Neutrophil (primary cell): ENCODE data around the gene TYMP.

Experiments
- H3K27ac ChIP-seq: fragments of 200-600 bp; sonication (generic); 2 replicates; pipeline ENCODE4 v1.5.1; 2016; ENCODE audit warnings: mild to moderate bottlenecking, moderate library complexity
- H3K27me3 ChIP-seq: fragments of 200-600 bp; sonication (generic); 2 replicates; pipeline ENCODE4 v1.6.0; 2016; ENCODE audit warnings: mild to moderate bottlenecking
- H3K36me3 ChIP-seq: fragments of 200-600 bp; sonication (generic); 2 replicates; pipeline ENCODE4 v1.5.1; 2017
- H3K4me1 ChIP-seq, 2 experiments: fragments of 200-600 bp in 1 of 2; sonication (generic) in 1 of 2; 1 replicate in 1 of 2; 2 replicates in 1 of 2; pipeline versions ENCODE4 v1.5.1 to v1.6.1; 2013 to 2016; ENCODE audit warnings: low read depth in 1 of 2, low read length in 1 of 2, mild to moderate bottlenecking in 1 of 2, moderate library complexity in 1 of 2; ENCODE audit not compliant: control insufficient read depth in 1 of 2, insufficient read depth in 1 of 2
- H3K4me3 ChIP-seq, 2 experiments: fragments of 200-600 bp in 1 of 2; sonication (generic) in 1 of 2; 1 replicate in 1 of 2; 2 replicates in 1 of 2; pipeline ENCODE4 v1.5.1; 2013 to 2016; ENCODE audit warnings: low read depth in 1 of 2, low read length in 1 of 2, mild to moderate bottlenecking in 1 of 2, moderate library complexity in 1 of 2
- H3K9me3 ChIP-seq: fragments of 200-600 bp; sonication (generic); 2 replicates; pipeline ENCODE4 v1.5.1; 2016
- CTCF ChIP-seq: fragments of 200-600 bp; sonication (generic); IDR thresholded peaks from 2 replicates; pipeline ENCODE4 v1.5.1; 2016; ENCODE audit warnings: antibody characterized with exemption

Gene TYMP

GRCh38 chr22:50519151-50519550, 10.7 kb downstream of the TYMP start:
- no peaks in the 10 kb centered on the region for H3K27me3 ChIP-seq
- H3K4me3 ChIP-seq, result no peak overlapping the region
- H3K27ac ChIP-seq, result no peak overlapping the region
- H3K4me1 ChIP-seq, result peaks cover 2 to 3% of the 10 kb centered on the region in 2 experiments
- H3K36me3 ChIP-seq, result peaks cover 69% of the 10 kb centered on the region
- no peaks in the 10 kb centered on the region for H3K9me3 ChIP-seq
- no peak for TF ChIP-seq CTCF

DNA sequence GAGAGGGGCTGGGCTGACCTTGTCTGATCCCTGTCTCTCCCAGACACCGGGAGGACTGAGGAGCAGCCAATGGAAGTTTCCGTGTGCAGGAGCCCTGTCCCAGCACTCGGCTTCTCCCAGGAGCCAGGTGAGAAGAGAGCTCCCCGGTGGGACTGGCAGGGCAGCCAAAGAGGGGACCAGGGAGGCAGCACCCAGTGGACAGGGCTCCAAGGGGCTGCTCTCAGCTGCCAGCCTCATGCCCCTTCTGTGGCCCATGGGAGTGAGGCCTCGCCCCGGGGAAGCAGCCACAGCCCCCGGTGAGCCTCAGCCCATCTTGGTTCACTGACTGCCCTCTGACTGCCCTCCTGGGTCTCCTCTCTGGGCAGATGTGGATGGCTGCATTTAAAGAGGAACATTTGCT, 11.2 kb downstream of the TYMP start:
- no peaks in the 10 kb centered on the region for H3K27me3 ChIP-seq
- no peak for TF ChIP-seq CTCF
- no peaks in the 10 kb centered on the region for H3K4me1 ChIP-seq
- no peak overlapping the region for H3K27ac ChIP-seq
- H3K9me3 ChIP-seq, result no peaks in the 10 kb centered on the region
- no peak overlapping the region for H3K4me3 ChIP-seq
- peaks cover 64% of the 10 kb centered on the region for H3K36me3 ChIP-seq

- Histone ChIP-seq H3K4me3 (no peak overlapping the region), H3K27me3 (no peaks in the 10 kb centered on the region), H3K4me1 (no peaks in the 10 kb centered on the region), H3K36me3 (peaks cover 54% of the 10 kb centered on the region), H3K27ac (no peak overlapping the region), H3K9me3 (no peaks in the 10 kb centered on the region)
- TF ChIP-seq CTCF, result no peak
These were observed 12.1 kb downstream of the TYMP start for GRCh38 chr22:50517495-50518260.

- Histone ChIP-seq H3K27ac (no peak overlapping the region), H3K9me3 (no peaks in the 10 kb centered on the region), H3K27me3 (no peaks in the 10 kb centered on the region), H3K36me3 (peaks cover 47% of the 10 kb centered on the region), H3K4me3 (no peak overlapping the region), H3K4me1 (no peaks in the 10 kb centered on the region)
- TF ChIP-seq CTCF, result no peak
These were observed 12.9 kb downstream of the TYMP start for GRCh38 chr22:50516891-50517290.

GRCh38 chr22:50516068-50516467, 13.7 kb downstream of the TYMP start:
- peaks cover 38% of the 10 kb centered on the region for H3K36me3 ChIP-seq

More at GRCh38 chr22:50516068-50516467, 13.7 kb downstream of the TYMP start:
- H3K4me3 ChIP-seq, result no peak overlapping the region
- no peak for TF ChIP-seq CTCF
- H3K9me3 ChIP-seq, result no peaks in the 10 kb centered on the region
- no peaks in the 10 kb centered on the region for H3K27me3 ChIP-seq
- H3K27ac ChIP-seq, result no peak overlapping the region
- H3K4me1 ChIP-seq, result no peaks in the 10 kb centered on the region
